ENCODE data around the gene BDH1.
A peak's percentile ranks its signal among the peaks of the same experiment; 100 is the strongest.

BDH1 gene

DNA sequence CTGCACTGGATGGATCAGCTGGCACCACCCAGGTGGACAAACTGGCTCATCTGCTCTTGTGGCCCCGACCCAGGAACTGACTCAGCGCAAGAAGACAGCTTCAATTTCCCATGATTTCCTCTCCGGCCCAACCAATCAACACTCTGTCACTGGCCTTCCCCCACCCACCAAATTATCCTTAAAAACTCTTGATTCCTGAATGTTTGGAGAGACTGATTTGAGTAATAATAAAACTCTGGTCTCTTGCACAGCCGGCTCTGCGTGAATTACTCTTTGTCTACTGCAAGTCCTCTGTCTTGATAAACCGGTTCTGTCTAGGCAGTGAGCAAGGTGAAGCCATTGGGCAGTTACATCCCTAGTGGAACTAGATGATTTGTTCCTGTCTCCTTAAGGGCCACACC lies 16.1 kb downstream of the BDH1 start:
- TF ChIP-seq, protein P1, sequence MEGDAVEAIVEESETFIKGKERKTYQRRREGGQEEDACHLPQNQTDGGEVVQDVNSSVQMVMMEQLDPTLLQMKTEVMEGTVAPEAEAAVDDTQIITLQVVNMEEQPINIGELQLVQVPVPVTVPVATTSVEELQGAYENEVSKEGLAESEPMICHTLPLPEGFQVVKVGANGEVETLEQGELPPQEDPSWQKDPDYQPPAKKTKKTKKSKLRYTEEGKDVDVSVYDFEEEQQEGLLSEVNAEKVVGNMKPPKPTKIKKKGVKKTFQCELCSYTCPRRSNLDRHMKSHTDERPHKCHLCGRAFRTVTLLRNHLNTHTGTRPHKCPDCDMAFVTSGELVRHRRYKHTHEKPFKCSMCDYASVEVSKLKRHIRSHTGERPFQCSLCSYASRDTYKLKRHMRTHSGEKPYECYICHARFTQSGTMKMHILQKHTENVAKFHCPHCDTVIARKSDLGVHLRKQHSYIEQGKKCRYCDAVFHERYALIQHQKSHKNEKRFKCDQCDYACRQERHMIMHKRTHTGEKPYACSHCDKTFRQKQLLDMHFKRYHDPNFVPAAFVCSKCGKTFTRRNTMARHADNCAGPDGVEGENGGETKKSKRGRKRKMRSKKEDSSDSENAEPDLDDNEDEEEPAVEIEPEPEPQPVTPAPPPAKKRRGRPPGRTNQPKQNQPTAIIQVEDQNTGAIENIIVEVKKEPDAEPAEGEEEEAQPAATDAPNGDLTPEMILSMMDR (IDR thresholded peaks at IDR 0.05; ENCODE audit: low read length, missing control alignments), result no peak
- H3K4me3 ChIP-seq (replicated peaks; ENCODE audit: low read depth, low read length), result no peak overlapping the region
- no peak for DNase-seq (ENCODE audit: low read depth)

DNA sequence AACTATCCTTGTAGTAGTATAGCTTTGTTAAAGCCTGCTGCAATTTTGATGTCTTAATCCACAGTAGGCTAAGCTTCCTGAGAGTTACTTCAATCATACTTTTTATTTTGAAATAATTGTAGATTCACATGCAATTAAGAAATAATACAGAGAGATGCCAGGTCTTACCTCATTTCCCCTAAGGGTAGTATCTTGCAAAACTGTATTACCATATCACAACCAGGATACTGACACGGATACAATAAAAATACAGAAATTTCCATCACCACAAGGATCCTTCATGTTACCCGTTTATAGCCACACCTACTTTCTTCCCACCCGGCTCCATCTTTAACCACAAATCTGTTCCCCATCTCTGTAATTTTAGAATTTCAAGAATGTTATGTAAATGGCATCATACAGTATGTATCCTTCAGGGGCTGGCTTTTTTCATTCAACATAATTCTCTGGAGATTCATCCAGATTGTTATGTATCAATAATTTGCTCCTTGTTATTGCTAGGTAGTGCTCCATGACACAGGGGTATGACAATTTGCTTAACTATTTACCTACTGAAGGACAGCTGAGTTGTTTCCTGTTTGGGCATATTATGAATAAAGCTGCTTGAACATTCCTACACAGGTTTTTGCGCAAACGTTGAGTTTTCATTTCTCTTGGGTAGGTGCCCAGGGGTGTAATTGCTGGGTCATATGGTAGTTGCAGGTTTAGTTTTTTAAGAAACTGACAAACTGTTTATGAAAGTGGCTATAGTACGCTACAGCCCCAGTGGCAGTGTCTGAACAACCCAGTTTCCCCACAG lies 21.6 kb downstream of the BDH1 start:
- no peak overlapping the region for H3K4me3 ChIP-seq (replicated peaks; ENCODE audit: low read depth, low read length)
- DNase-seq (ENCODE audit: low read depth), result peak; percentile 51
- TF ChIP-seq, protein P1 (IDR thresholded peaks at IDR 0.05; ENCODE audit: low read length, missing control alignments), result no peak

DNA sequence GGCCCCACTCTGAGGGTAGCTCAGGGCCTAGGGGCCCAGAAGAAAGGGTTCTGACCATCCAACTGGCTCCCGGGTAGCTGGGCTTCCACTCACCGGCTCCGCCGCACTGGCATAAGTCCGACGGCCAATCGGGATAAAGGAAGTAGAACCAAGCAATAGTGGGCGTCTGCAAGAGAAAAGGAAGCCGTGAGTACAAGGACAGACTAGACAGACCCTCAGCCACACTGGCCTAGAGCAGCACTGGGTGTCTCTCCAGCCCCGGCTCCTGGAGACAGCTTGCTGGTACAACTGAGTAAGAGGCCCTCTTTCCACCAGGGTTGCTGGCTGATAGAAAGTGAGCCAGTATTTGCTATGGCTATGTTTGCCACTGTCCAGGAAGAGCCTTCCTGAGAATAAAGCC lies 22.4 kb downstream of the BDH1 start:
- TF ChIP-seq, protein P1 (IDR thresholded peaks at IDR 0.05; ENCODE audit: low read length, missing control alignments), result no peak
- no peak for DNase-seq (ENCODE audit: low read depth)
- no peak overlapping the region for H3K4me3 ChIP-seq (replicated peaks; ENCODE audit: low read depth, low read length)

DNA sequence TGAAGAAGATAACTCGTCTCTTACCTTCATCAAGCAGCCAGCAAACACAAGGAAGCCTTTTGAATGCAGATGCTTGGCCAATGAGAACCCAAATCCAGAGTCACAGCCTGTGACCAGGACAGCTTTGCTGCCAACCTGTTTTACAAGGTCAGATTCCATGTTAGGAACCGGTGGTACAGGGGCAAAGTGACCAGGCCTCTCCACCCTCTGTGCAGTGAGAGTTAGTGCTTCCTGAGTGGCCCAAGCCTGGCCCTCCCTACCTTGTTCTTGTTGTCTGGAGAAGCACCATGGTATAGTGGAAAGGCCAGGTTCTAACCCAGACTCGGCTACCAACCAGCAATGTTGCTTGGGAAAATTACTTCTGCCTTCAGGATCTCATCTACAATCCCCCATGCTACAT lies 23.4 kb downstream of the BDH1 start:
- no peak for DNase-seq (ENCODE audit: low read depth)
- H3K4me3 ChIP-seq (replicated peaks; ENCODE audit: low read depth, low read length), result no peak overlapping the region
- TF ChIP-seq, protein P1 (IDR thresholded peaks at IDR 0.05; ENCODE audit: low read length, missing control alignments), result no peak

DNA sequence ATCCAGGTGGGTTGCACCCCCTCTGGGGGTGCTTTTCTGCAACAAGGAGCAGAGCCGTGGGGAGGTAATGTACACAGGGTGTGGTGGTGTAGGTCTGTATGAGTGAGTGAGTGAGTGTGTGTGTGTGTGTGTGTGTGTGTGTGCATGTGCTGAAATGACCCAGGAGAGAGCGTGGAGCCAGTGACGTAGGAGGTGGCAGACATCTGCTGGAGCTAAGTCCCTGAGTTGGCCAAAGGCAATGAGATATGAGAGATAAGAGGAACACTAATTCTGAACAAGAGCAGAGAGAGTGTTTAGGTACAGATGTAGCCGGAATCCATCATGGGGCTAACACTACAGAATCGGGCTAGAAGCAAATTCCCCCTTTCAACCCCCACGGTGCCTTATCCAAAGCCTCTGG lies 27.6 kb downstream of the BDH1 start:
- TF ChIP-seq, protein P1 (IDR thresholded peaks at IDR 0.05; ENCODE audit: low read length, missing control alignments), result no peak
- no peak overlapping the region for H3K4me3 ChIP-seq (replicated peaks; ENCODE audit: low read depth, low read length)
- DNase-seq (ENCODE audit: low read depth), result no peak

DNA sequence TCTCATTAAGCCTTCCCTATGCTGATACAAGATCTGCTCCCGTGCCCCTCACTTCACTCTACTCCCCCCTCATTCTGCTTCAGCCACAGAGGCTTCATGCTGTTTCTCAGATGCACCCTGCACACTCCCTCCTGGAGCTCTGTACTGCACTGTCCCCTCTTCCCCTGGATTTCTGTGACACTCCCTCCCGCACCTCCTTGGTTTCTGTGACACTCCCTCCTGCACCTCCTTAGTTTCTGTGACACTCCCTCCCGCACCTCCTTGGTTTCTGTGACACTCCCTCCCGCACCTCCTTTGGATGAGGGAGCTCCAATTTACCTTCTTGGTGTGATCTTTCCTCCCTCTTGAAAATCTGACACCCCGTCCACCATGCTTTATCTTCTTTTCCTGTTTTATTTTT lies 28.2 kb downstream of the BDH1 start:
- TF ChIP-seq, protein P1 (IDR thresholded peaks at IDR 0.05; ENCODE audit: low read length, missing control alignments), result no peak
- no peak for DNase-seq (ENCODE audit: low read depth)
- no peak overlapping the region for H3K4me3 ChIP-seq (replicated peaks; ENCODE audit: low read depth, low read length)

DNA sequence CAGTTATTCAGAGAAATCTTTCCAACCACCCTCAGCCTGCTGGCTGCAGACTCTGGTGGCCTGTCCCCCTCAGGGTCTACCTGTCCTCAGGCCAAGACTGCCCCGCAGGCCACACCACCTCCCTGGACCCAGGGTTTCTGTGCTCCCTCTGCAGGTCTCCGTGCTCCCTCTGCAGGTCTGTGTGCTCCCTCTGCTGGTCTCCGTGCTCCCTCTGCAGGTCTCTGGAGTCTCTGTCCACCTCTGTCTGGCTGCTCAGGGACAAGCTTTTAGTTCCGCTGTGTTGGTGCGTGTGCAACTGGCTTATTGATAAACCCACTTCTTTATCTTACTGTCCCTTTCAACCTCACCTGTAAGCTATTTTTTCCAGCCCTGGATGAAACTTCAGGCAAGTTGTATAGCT lies 30.1 kb downstream of the BDH1 start:
- no peak overlapping the region for H3K4me3 ChIP-seq (replicated peaks; ENCODE audit: low read depth, low read length)
- peak; percentile 33 for DNase-seq (ENCODE audit: low read depth)
- TF ChIP-seq, protein P1 (IDR thresholded peaks at IDR 0.05; ENCODE audit: low read length, missing control alignments), result peak; percentile 25
